Duodenal mucosa (tissue), 2 donors: ENCODE data around the gene MEF2A.

Experiments
- H3K27ac ChIP-seq: one replicate; pipeline ENCODE4 v1.7.0; 2013; ENCODE audit warnings: low read depth, low read length
- H3K27me3 ChIP-seq, 2 donors: one replicate each; pipeline ENCODE4 v1.7.0; 2013; ENCODE audit warnings: low read length in 2 of 2, control low read depth in 1 of 2; ENCODE audit not compliant: insufficient read depth in 2 of 2, control insufficient read depth in 1 of 2
- H3K36me3 ChIP-seq, 2 donors: one replicate each; pipeline ENCODE4 v1.7.0; 2013; ENCODE audit warnings: low read length in 2 of 2, control low read depth in 1 of 2; ENCODE audit not compliant: insufficient read depth in 2 of 2, control insufficient read depth in 1 of 2
- H3K4me1 ChIP-seq, 2 donors: one replicate each; pipeline ENCODE4 v1.7.0; 2013; ENCODE audit warnings: low read length in 2 of 2, control low read depth in 1 of 2; ENCODE audit not compliant: insufficient read depth in 2 of 2, control insufficient read depth in 1 of 2
- H3K4me3 ChIP-seq, 2 donors: one replicate each; pipeline ENCODE4 v1.7.0; 2013; ENCODE audit warnings: low read length in 2 of 2, low read depth in 1 of 2
- H3K9ac ChIP-seq, 2 donors: one replicate each; pipeline ENCODE4 v1.7.0; 2013; ENCODE audit warnings: low read length in 2 of 2, low read depth in 1 of 2
- H3K9me3 ChIP-seq, 2 donors: one replicate each; pipeline ENCODE4 v1.7.0; 2013; ENCODE audit warnings: low read length in 2 of 2, control low read depth in 1 of 2; ENCODE audit not compliant: control insufficient read depth in 1 of 2

The MEF2A gene

GRCh38 chr15:99578809-99579208 lies 13.0 kb downstream of the MEF2A start:
- Histone ChIP-seq H3K27ac (no peak overlapping the region), H3K4me1 (peaks cover 7 to 27% of the 10 kb centered on the region in 2 donors), H3K9me3 (no peaks in the 10 kb centered on the region), H3K27me3 (no peaks in the 10 kb centered on the region), H3K9ac (no peak overlapping the region), H3K36me3 (no peaks in the 10 kb centered on the region), H3K4me3 (no peak overlapping the region)

GRCh38 chr15:99580076-99580475 lies 14.3 kb downstream of the MEF2A start:
- no peaks in the 10 kb centered on the region for H3K27me3 ChIP-seq
- no peak overlapping the region for H3K27ac ChIP-seq
- no peaks in the 10 kb centered on the region for H3K36me3 ChIP-seq
- H3K9ac ChIP-seq: no peak overlapping the region
- H3K4me1 ChIP-seq: peaks cover 0 to 18% of the 10 kb centered on the region in 2 donors
- H3K9me3 ChIP-seq: no peaks in the 10 kb centered on the region
- H3K4me3 ChIP-seq: no peak overlapping the region

- Histone ChIP-seq H3K9me3 (peaks cover 3 to 13% of the 10 kb centered on the region in 2 donors), H3K4me1 (peaks cover 0 to 15% of the 10 kb centered on the region in 2 donors), H3K27me3 (no peaks in the 10 kb centered on the region), H3K27ac (no peak overlapping the region), H3K36me3 (no peaks in the 10 kb centered on the region), H3K9ac (no peak overlapping the region), H3K4me3 (no peak overlapping the region)
Measured at GRCh38 chr15:99582508-99582960, 16.8 kb downstream of the MEF2A start.

- Histone ChIP-seq H3K4me1 (peaks cover 0 to 6% of the 10 kb centered on the region in 2 donors), H3K36me3 (no peaks in the 10 kb centered on the region), H3K27ac (no peak overlapping the region), H3K4me3 (no peak overlapping the region), H3K27me3 (no peaks in the 10 kb centered on the region), H3K9ac (no peak overlapping the region), H3K9me3 (peaks cover 3 to 13% of the 10 kb centered on the region in 2 donors)
Measured at GRCh38 chr15:99584081-99584600, 18.4 kb downstream of the MEF2A start.

GRCh38 chr15:99586121-99586520 lies 20.3 kb downstream of the MEF2A start:
- no peaks in the 10 kb centered on the region for H3K36me3 ChIP-seq
- no peak overlapping the region for H3K4me3 ChIP-seq
- no peak overlapping the region for H3K9ac ChIP-seq
- H3K27me3 ChIP-seq: no peaks in the 10 kb centered on the region
- no peaks in the 10 kb centered on the region for H3K4me1 ChIP-seq
- peaks cover 3 to 13% of the 10 kb centered on the region in 2 donors for H3K9me3 ChIP-seq
- H3K27ac ChIP-seq: no peak overlapping the region

GRCh38 chr15:99589801-99590200 lies 24.0 kb downstream of the MEF2A start:
- H3K9ac ChIP-seq: no peak overlapping the region
- H3K27me3 ChIP-seq: no peaks in the 10 kb centered on the region
- H3K9me3 ChIP-seq: peaks cover 3 to 13% of the 10 kb centered on the region in 2 donors
- H3K27ac ChIP-seq: no peak overlapping the region
- H3K4me1 ChIP-seq: peaks cover 0 to under 1% of the 10 kb centered on the region in 2 donors
- no peak overlapping the region for H3K4me3 ChIP-seq
- no peaks in the 10 kb centered on the region for H3K36me3 ChIP-seq

GRCh38 chr15:99590913-99591646 lies 25.3 kb downstream of the MEF2A start:
- Histone ChIP-seq H3K27ac (no peak overlapping the region), H3K9ac (no peak overlapping the region), H3K4me3 (no peak overlapping the region), H3K9me3 (peaks cover under 1 to 6% of the 10 kb centered on the region in 2 donors), H3K27me3 (no peaks in the 10 kb centered on the region), H3K4me1 (peaks cover 0 to 5% of the 10 kb centered on the region in 2 donors), H3K36me3 (no peaks in the 10 kb centered on the region)

GRCh38 chr15:99592145-99592791 lies 26.5 kb downstream of the MEF2A start:
- H3K27me3 ChIP-seq: no peaks in the 10 kb centered on the region
- peaks cover 0 to 5% of the 10 kb centered on the region in 2 donors for H3K4me1 ChIP-seq
- no peaks in the 10 kb centered on the region for H3K36me3 ChIP-seq
- H3K27ac ChIP-seq: no peak overlapping the region
- no peak overlapping the region for H3K9ac ChIP-seq
- no peak overlapping the region for H3K4me3 ChIP-seq
- no peaks in the 10 kb centered on the region for H3K9me3 ChIP-seq

- Histone ChIP-seq H3K27ac (no peak overlapping the region), H3K9me3 (no peaks in the 10 kb centered on the region), H3K4me1 (peaks cover 0 to 5% of the 10 kb centered on the region in 2 donors), H3K27me3 (no peaks in the 10 kb centered on the region), H3K4me3 (no peak overlapping the region), H3K36me3 (no peaks in the 10 kb centered on the region), H3K9ac (no peak overlapping the region)
Measured at GRCh38 chr15:99593070-99593469, 27.3 kb downstream of the MEF2A start.

GRCh38 chr15:99594916-99595315 lies 29.1 kb downstream of the MEF2A start:
- Histone ChIP-seq H3K4me3 (no peak overlapping the region), H3K27me3 (no peaks in the 10 kb centered on the region), H3K9me3 (no peaks in the 10 kb centered on the region), H3K27ac (no peak overlapping the region), H3K36me3 (peaks cover 0 to 2% of the 10 kb centered on the region in 2 donors), H3K9ac (no peak overlapping the region), H3K4me1 (peaks cover 0 to 5% of the 10 kb centered on the region in 2 donors)
